H9 (cell line): Measurements from ENCODE around the gene DPH1. TPM values are rescaled to one million over a fixed set of nuclear protein-coding genes. Genes with fewer than 3 reads are reported as not detected.

ENCODE experiments used
- DNase-seq: peaks from one replicate; pipeline ENCODE4 v3.0.0-alpha.2; 2017
- H2AFZ ChIP-seq: one replicate; pipeline ENCODE4 v1.6.1; 2013; ENCODE audit warnings: mild to moderate bottlenecking, low read length, control low read depth, moderate library complexity
- H2AK5ac ChIP-seq: 2 replicates; pipeline ENCODE4 v1.6.1; 2013; ENCODE audit warnings: low read length, control low read depth, mixed read lengths; ENCODE audit not compliant: insufficient read length
- H2BK120ac ChIP-seq: one replicate; pipeline ENCODE4 v1.6.1; 2013; ENCODE audit warnings: low read depth, mild to moderate bottlenecking, low read length, control low read depth, inconsistent platforms; ENCODE audit not compliant: poor library complexity, severe bottlenecking
- H2BK12ac ChIP-seq: 2 replicates; pipeline ENCODE4 v1.6.1; 2013; ENCODE audit warnings: low read length, control low read depth, mixed read lengths, low read depth; ENCODE audit not compliant: insufficient read length
- H2BK15ac ChIP-seq: 2 replicates; pipeline ENCODE4 v1.6.1; 2013; ENCODE audit warnings: low read depth, low read length, control low read depth
- H2BK20ac ChIP-seq: one replicate; pipeline ENCODE4 v1.6.1; 2013; ENCODE audit warnings: low read depth, mild to moderate bottlenecking, low read length, control low read depth, inconsistent platforms; ENCODE audit not compliant: poor library complexity, severe bottlenecking
- H2BK5ac ChIP-seq: 2 replicates; pipeline ENCODE4 v1.6.1; 2013; ENCODE audit warnings: low read length, control low read depth, mixed read lengths; ENCODE audit not compliant: insufficient read length
- H3K14ac ChIP-seq: 2 replicates; pipeline ENCODE4 v1.6.1; 2013; ENCODE audit warnings: low read length, control low read depth; ENCODE audit not compliant: insufficient read depth
- H3K18ac ChIP-seq: 2 replicates; pipeline ENCODE4 v1.6.1; 2013; ENCODE audit warnings: low read depth, mild to moderate bottlenecking, mixed read lengths, low read length, control low read depth; ENCODE audit not compliant: insufficient read length
- H3K23ac ChIP-seq: 2 replicates; pipeline ENCODE4 v1.6.1; 2013; ENCODE audit warnings: low read length, control low read depth, mixed read lengths, low read depth; ENCODE audit not compliant: insufficient read length
- H3K23me2 ChIP-seq: 2 replicates; pipeline ENCODE4 v1.6.1; 2013; ENCODE audit warnings: low read depth, mild to moderate bottlenecking, mixed read lengths, low read length, control low read depth; ENCODE audit not compliant: insufficient read length, poor library complexity, severe bottlenecking
- H3K27ac ChIP-seq: 2 replicates; pipeline ENCODE4 v1.5.1; 2013; ENCODE audit warnings: low read length, control low read depth, mixed read lengths, low read depth; ENCODE audit not compliant: insufficient read length
- H3K27me3 ChIP-seq: 2 replicates; pipeline ENCODE4 v1.6.1; 2013; ENCODE audit warnings: low read length, control low read depth, inconsistent platforms; ENCODE audit not compliant: insufficient read depth
- H3K4ac ChIP-seq: 2 replicates; pipeline ENCODE4 v1.6.1; 2013; ENCODE audit warnings: low read depth, mild to moderate bottlenecking, control low read depth, inconsistent platforms, low read length, moderate library complexity
- H3K4me1 ChIP-seq: 2 replicates; pipeline ENCODE4 v1.6.1; 2013; ENCODE audit warnings: low read length, control low read depth, inconsistent platforms; ENCODE audit not compliant: insufficient read depth
- H3K4me2 ChIP-seq: 2 replicates; pipeline ENCODE4 v1.6.1; 2013; ENCODE audit warnings: low read length, control low read depth, mixed read lengths; ENCODE audit not compliant: insufficient read length, insufficient read depth
- H3K56ac ChIP-seq: 2 replicates; pipeline ENCODE4 v1.6.1; 2013; ENCODE audit warnings: low read depth, mild to moderate bottlenecking, mixed read lengths, low read length, control low read depth; ENCODE audit not compliant: insufficient read length
- H3K79me1 ChIP-seq: 2 replicates; pipeline ENCODE4 v1.6.1; 2013; ENCODE audit warnings: low read depth, mild to moderate bottlenecking, moderate library complexity, low read length, control low read depth, inconsistent platforms; ENCODE audit not compliant: insufficient read depth, poor library complexity, severe bottlenecking
- H3K79me2 ChIP-seq: 2 replicates; pipeline ENCODE4 v1.6.1; 2013; ENCODE audit warnings: low read length, control low read depth, inconsistent platforms; ENCODE audit not compliant: insufficient read depth
- H3K9ac ChIP-seq: 2 replicates; pipeline ENCODE4 v1.6.1; 2013; ENCODE audit warnings: low read length, control low read depth, mixed read lengths; ENCODE audit not compliant: insufficient read length; ENCODE audit errors: extremely low read depth
- H3K9me3 ChIP-seq: one replicate; pipeline ENCODE4 v1.6.1; 2013; ENCODE audit warnings: low read depth, low read length, inconsistent platforms; ENCODE audit not compliant: control insufficient read depth
- H3T11ph ChIP-seq: one replicate; pipeline ENCODE4 v1.6.1; 2013; ENCODE audit warnings: mild to moderate bottlenecking, low read length, control low read depth, inconsistent platforms
- H4K20me1 ChIP-seq: one replicate; pipeline ENCODE4 v1.6.1; 2013; ENCODE audit not compliant: control insufficient read depth, insufficient read length, insufficient read depth
- H4K5ac ChIP-seq: 2 replicates; pipeline ENCODE4 v1.6.1; 2013; ENCODE audit warnings: low read depth, mild to moderate bottlenecking, mixed read lengths, low read length, control low read depth; ENCODE audit not compliant: insufficient read length
- H4K8ac ChIP-seq: replicated peaks from 2 replicates; pipeline ENCODE4 v1.6.1; 2013; ENCODE audit warnings: low read length, control low read depth, mixed read lengths, low read depth; ENCODE audit not compliant: insufficient read length
- H4K91ac ChIP-seq: 2 replicates; pipeline ENCODE4 v1.6.1; 2013; ENCODE audit warnings: low read depth, mild to moderate bottlenecking, moderate library complexity, mixed read lengths, low read length, control low read depth; ENCODE audit not compliant: insufficient read length
- H3K27ac Mint-ChIP-seq, 3 experiments: 2 replicates in 2 of 3; 3 replicates in 1 of 3; pipeline ENCODE4 v1.8.0; 2020 to 2021; ENCODE audit warnings: mixed read lengths in 3 of 3, mild to moderate bottlenecking in 1 of 3, moderate library complexity in 1 of 3
- H3K27me3 Mint-ChIP-seq: 2 replicates; pipeline ENCODE4 v1.8.0; 2021; ENCODE audit warnings: low read depth, mild to moderate bottlenecking, moderate library complexity, mixed read lengths
- H3K36me3 Mint-ChIP-seq, 3 experiments: 2 replicates in 2 of 3; 3 replicates in 1 of 3; pipeline ENCODE4 v1.8.0; 2020 to 2021; ENCODE audit warnings: low read depth in 3 of 3, mixed read lengths in 3 of 3; ENCODE audit not compliant: insufficient read depth in 1 of 3
- H3K4me1 Mint-ChIP-seq, 2 experiments: 2 replicates each; pipeline ENCODE4 v1.8.0; 2020; ENCODE audit warnings: mixed read lengths in 2 of 2
- H3K4me3 Mint-ChIP-seq, 2 experiments: 2 replicates in 1 of 2; 3 replicates in 1 of 2; pipeline ENCODE4 v1.8.0; 2020 to 2021; ENCODE audit warnings: mild to moderate bottlenecking in 2 of 2, mixed read lengths in 2 of 2, moderate library complexity in 1 of 2
- H3K9me3 Mint-ChIP-seq, 2 experiments: 2 replicates in 1 of 2; 3 replicates in 1 of 2; pipeline ENCODE4 v1.8.0; 2020; ENCODE audit warnings: mild to moderate bottlenecking in 2 of 2, mixed read lengths in 2 of 2, moderate library complexity in 1 of 2
- CTCF ChIP-seq: fragments of 200-600 bp; sonication (generic); conservative IDR thresholded peaks from 3 replicates; pipeline ENCODE4 v1.8.0; 2021; ENCODE audit warnings: antibody characterized with exemption, mild to moderate bottlenecking
- WGBS: extraction: QIAGEN DNeasy Blood & Tissue Kit; methylation state at CpG from one replicate; pipeline ENCODE4 v1.1.7; 2013; ENCODE audit warnings: missing lambda C conversion rate, low lambda C conversion rate, mixed read lengths; ENCODE audit not compliant: insufficient read length; ENCODE audit errors: extremely low coverage; 5-methylcytosine and 5-hydroxymethylcytosine counted together
- total RNA-seq: library from RNA; stranded (reverse); gene quantifications from 2 replicates; pipeline ENCODE4 v1.2.1, GENCODE V29; 2021

Gene DPH1
- total RNA-seq, 1 experiment from 2014 or later = 27.5 TPM

DNA sequence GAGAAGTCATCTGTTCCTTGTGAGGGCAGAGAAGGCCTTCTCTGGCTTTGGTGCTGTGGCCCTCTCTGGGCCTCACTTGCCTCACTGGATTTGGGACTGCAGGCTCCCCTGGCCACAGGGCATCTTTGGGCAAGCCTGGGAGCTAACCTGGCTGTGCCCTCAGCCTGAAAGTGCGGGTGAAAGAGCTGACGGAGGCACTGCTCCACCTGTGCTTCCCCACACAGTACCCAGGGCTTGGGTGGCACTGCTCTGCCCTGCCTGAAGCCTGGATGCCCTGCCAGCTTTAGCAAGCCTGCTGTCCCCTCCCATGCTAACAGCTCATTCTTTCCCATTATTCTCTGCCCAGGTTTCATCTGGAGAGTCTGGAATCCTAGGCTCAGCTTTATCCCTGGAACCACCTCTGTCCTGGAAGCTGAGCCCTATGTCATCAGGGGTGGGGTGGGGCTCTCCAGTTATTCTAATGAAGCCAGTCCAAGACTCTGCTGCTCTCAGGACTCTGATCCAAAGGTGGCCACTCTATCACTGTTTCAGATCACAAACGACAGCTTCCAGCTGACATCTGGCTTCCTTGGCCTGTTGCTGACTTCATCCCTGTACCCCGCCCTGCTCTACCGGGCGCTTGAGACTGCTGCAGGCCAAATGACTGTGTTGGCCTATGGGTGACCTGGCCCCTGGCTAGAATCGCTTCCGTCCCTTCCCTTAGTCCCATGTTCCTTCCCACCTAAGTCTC, 54.2 kb downstream of the DPH1 start:
- H3K9me3 Mint-ChIP-seq = no peaks in the 10 kb centered on the region
- no peak overlapping the region for H2BK5ac ChIP-seq
- no peak for TF ChIP-seq CTCF
- no peak overlapping the region for H4K8ac ChIP-seq
- H3K79me1 ChIP-seq = no peaks in the 10 kb centered on the region
- no peaks in the 10 kb centered on the region for H3K4me1 ChIP-seq
- no peaks in the 10 kb centered on the region for H4K20me1 ChIP-seq
- no peaks in the 10 kb centered on the region; the same call in 1 of the 2 replicates for H3K27me3 Mint-ChIP-seq
- H3K14ac ChIP-seq = no peak overlapping the region
- H3K27me3 ChIP-seq = no peaks in the 10 kb centered on the region
- H2BK15ac ChIP-seq = no peak overlapping the region
- H3K18ac ChIP-seq = no peak overlapping the region
- H4K91ac ChIP-seq = no peak overlapping the region
- no peaks in the 10 kb centered on the region for H3K9me3 ChIP-seq
- H4K5ac ChIP-seq = no peak overlapping the region
- no peak overlapping the region for H3T11ph ChIP-seq
- H3K23me2 ChIP-seq = no peaks in the 10 kb centered on the region
- no peak overlapping the region for H2BK20ac ChIP-seq
- H2AFZ ChIP-seq = no peak overlapping the region
- H3K56ac ChIP-seq = no peak overlapping the region
- H3K27ac Mint-ChIP-seq = peak overlapping the region in 2 of 3 experiments; percentile 5 to 50; a peak in 2 of 7 replicates
- H3K4me2 ChIP-seq = no peak overlapping the region
- H3K4me3 Mint-ChIP-seq = no peak overlapping the region
- H3K9ac ChIP-seq = no peak overlapping the region
- H3K36me3 Mint-ChIP-seq = peaks cover 0 to 32% (median 15%) of the 10 kb centered on the region in 3 experiments; a peak in 4 of 7 replicates
- H2BK12ac ChIP-seq = no peak overlapping the region
- no peak overlapping the region for H3K23ac ChIP-seq
- no peak overlapping the region for H3K4ac ChIP-seq
- H2BK120ac ChIP-seq = no peak overlapping the region
- H3K27ac ChIP-seq = no peak overlapping the region
- H3K79me2 ChIP-seq = no peaks in the 10 kb centered on the region
- peaks cover 3 to 4% of the 10 kb centered on the region in 2 experiments for H3K4me1 Mint-ChIP-seq
- WGBS = no CpG with 5 or more reads among the region's 8 CpGs
- no peak for DNase-seq
- no peak overlapping the region for H2AK5ac ChIP-seq
